HG02870 (cell line): ENCODE results near the gene PSMB3.
"Not testable (repeated sequence)": the region's sequence is repeated elsewhere in the genome, so short reads cannot be mapped to it uniquely, and the experiment has no call there.

Experiments used
- ATAC-seq: cut with Tn5 transposase; IDR thresholded peaks from one replicate; pipeline ENCODE4 v1.9.1; 2021; ENCODE audit warnings: mild to moderate bottlenecking, moderate library complexity; ENCODE audit not compliant: unreplicated experiment

The PSMB3 gene

DNA sequence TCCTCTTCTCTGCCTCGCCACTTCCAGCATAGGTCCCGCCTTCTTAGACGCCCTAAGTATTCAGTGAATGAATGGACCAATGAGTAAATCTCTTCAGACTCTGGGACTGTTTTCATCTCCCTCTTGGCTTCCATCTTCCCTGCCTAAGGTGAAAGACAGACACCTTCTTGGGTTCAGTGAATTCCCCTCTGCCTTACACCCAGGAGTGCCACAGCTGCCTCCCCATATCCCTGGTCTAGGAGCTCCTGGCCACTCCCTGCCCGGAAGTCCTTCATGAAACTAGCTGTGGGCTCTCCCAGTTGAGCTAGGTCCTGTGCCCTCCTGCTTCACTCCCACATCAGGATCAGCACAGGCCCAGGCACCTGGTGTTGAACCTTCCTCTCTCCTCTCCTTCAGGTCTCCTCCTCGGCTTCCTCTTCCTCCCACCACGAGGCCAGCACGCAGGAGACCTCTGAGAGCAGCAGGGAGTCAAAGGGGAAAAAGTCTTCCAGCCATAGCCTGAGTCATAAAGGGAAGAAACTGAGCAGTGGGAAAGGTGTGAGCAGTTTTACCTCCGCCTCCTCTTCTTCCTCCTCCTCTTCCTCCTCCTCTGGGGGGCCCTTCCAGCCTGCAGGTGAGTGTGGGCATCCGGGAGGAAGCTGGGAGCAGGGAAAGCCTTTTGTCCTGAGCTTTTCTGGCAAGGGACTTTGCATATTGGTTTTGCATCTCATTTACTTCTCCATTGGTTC is 37.2 kb upstream of the PSMB3 start:
- no peak for ATAC-seq

DNA sequence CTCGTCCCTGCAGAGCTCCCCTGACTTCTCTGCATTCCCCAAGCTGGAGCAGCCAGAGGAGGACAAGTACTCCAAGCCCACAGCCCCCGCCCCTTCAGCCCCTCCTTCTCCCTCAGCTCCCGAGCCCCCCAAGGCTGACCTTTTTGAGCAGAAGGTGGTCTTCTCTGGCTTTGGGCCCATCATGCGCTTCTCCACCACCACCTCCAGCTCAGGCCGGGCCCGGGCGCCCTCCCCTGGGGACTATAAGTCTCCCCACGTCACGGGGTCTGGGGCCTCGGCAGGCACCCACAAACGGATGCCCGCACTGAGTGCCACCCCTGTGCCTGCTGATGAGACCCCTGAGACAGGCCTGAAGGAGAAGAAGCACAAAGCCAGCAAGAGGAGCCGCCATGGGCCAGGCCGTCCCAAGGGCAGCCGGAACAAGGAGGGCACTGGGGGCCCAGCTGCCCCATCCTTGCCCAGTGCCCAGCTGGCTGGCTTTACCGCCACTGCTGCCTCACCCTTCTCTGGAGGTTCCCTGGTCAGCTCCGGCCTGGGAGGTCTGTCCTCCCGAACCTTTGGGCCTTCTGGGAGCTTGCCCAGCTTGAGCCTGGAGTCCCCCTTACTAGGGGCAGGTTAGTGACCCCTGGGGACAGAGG is 36.1 kb upstream of the PSMB3 start:
- ATAC-seq: no peak

DNA sequence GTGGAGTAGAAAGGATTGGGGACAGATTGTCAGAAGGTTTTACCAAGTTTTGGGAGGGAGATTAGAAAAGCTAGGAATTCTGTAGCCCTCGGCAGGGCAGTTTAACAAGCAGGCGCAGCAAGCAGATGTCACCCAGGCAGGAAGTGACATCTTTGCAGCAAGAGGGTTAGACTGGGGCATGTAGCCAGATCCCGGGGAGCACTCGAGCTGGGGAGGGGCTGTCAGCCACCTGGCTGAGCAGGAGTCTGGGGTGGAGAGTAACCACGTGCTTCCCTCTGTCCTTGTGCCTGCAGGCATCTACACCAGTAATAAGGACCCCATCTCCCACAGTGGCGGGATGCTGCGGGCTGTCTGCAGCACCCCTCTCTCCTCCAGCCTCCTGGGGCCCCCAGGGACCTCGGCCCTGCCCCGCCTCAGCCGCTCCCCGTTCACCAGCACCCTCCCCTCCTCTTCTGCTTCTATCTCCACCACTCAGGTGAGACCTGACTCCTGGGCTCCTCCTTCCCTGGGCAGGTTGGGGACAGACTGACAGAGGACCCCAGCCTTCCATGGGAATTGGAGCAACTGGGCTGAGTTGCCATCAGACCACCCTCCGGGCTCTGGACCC is 35.3 kb upstream of the PSMB3 start:
- no peak for ATAC-seq

DNA sequence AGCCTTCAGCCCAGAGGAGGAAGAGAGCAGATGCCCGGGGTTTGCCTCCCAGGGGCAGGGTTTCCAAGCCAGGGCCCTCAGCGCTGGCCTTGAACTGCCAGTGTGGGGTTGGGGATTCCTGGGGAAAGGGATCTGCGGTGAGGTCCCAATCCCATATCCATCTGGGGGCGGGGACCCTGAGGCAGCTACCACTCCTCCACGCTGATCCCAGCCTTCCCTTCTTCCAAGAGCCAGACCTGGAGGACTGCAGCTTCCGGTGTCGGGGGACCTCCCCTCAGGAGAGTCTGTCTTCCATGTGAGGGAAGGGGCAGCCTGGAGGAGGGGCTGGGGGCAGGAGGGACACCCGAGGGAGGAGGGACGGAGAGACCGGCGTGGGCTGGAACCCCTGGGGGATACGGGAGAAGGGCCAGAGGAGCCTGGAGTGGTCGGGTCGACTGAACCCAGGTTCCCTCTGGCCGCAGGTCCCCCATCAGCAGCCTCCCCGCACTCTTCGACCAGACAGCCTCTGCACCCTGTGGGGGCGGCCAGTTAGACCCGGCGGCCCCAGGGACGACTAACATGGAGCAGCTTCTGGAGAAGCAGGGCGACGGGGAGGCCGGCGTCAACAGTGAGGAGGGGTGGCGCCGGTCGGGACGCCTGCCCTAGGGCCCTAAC is 33.1 kb upstream of the PSMB3 start:
- no peak for ATAC-seq

DNA sequence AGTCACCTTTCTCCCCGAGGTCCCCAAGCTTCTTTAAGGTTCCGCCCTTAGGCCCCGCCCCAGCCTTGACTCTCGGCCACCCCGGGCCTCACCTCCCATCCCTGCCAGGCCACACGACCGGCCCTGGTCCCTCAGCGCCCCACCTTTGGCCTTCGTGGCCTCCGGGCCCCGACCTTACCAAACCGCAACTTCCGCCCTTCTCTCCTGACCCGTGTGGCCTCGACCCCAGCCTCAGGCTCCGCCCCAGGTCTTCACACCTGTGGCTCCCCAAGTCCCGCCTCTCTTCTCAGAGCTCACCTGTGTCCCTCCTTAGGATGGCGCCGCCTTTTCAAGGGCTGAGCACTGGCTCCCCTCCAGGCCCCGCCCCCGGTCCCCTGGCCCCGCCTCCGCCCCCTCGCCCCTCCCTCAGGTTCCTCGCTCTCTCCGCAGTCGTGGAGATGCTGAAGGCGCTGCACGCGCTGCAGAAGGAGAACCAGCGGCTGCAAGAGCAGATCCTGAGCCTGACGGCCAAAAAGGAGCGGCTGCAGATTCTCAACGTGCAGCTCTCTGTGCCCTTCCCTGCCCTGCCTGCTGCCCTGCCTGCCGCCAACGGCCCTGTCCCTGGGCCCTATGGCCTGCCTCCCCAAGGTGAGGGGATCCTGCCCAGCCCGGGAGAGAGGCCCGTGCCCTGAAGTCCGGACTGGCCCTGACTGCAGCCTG is 32.4 kb upstream of the PSMB3 start:
- ATAC-seq: no peak

DNA sequence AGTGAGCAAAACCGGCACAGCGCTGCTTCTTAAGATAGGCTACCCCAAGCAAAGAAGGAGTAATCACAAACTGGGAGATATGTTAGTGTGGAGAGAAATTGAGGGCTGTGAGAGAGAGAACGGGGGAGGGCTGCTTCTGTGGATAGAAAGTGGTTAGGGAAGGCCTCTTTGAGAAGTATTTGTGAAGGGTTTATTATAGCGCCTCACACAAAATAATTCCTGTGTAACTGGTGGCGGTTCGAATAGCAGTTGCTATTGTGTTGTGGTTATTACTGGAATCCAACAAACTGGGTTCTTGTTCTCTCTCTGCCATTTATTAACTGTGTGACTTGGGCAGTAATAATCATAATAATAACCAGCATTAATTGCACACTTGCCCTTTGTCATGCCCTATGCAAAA is 31.6 kb upstream of the PSMB3 start:
- ATAC-seq: no peak

GRCh38 chr17:38721802-38722201 is 30.7 kb upstream of the PSMB3 start:
- no peak for ATAC-seq

- no peak for ATAC-seq
Observed at GRCh38 chr17:38724337-38724988, 28.1 kb upstream of the PSMB3 start.

DNA sequence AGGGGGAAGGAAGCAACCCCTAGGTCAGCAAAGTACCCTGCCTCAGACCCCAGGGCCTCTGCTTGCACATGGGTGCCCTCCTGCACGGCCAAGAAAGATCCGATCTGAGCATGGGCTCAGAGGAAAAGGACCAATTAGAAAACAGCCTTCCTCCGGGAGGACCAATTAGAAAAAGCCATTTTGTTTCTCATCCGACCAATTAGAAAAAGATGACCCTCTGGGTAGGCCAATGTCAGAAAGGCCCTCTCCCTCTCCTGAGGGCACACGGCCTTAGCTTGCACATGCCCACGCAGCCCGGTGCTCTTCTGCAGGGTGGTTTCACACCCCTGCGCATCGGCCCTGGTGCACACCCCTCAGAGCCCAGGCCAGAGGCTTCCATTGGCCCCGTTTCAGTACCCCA is 27.5 kb upstream of the PSMB3 start:
- no peak for ATAC-seq

DNA sequence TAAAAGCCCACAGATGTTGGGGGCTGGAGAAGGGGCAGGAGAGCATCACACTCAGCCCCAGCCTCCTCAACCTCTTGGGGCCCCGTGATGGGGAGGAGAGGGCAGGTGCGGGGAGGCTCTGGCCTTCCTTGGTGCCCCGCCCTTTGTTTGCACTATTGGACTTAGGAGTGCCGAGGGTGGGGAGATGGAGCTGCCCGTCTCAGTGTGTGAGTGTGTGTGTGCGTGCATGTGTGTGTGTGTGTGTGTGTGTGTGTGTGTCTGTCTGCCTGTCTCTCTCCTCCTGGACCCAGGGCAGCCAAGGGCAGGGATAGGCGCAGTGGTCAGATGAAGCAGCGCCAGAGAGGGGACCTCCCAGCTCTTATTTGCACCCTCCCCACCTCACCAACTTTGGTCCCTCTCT is 26.4 kb upstream of the PSMB3 start:
- not testable (repeated sequence) for ATAC-seq

- ATAC-seq: no peak
Observed at GRCh38 chr17:38727736-38728135, 24.8 kb upstream of the PSMB3 start.

GRCh38 chr17:38728290-38728831 is 24.2 kb upstream of the PSMB3 start:
- ATAC-seq: no peak

GRCh38 chr17:38729368-38729885 is 23.1 kb upstream of the PSMB3 start:
- no peak for ATAC-seq

- peak; percentile 60 for ATAC-seq
Observed at GRCh38 chr17:38729886-38730525, 22.5 kb upstream of the PSMB3 start, which contains the start of gene CISD3. Gene CISD3 (plus strand): TSS chr17:38730341. CDS start chr17:38730359, 18 bp downstream.

GRCh38 chr17:38730526-38731379 is 21.8 kb upstream of the PSMB3 start:
- no peak for ATAC-seq

GRCh38 chr17:38731526-38732294 is 20.8 kb upstream of the PSMB3 start:
- ATAC-seq: no peak

- ATAC-seq: no peak
Observed at GRCh38 chr17:38732376-38733281, 19.9 kb upstream of the PSMB3 start.
